GM23248 (cell line): Measurements from ENCODE around the gene FKBP1A. TPM values are rescaled to one million over a fixed set of nuclear protein-coding genes. Genes with fewer than 3 reads are reported as not detected.

Source experiments
- DNase-seq: peaks from one replicate; pipeline ENCODE4 v3.0.0-alpha.2; 2015
- H2AFZ ChIP-seq: fragments of 200-600 bp; sonication (generic); 2 replicates; pipeline ENCODE4 v1.6.1; 2016; ENCODE audit warnings: antibody characterized with exemption
- H3F3A ChIP-seq: fragments of 200-600 bp; sonication (generic); 2 replicates; pipeline ENCODE4 v1.6.1; 2016; ENCODE audit warnings: mild to moderate bottlenecking, antibody characterized with exemption, mixed run types; ENCODE audit not compliant: insufficient read depth
- H3K27ac ChIP-seq: fragments of 200-600 bp; sonication (generic); 2 replicates; pipeline ENCODE4 v1.5.1; 2016; ENCODE audit warnings: mild to moderate bottlenecking
- H3K27me3 ChIP-seq: fragments of 200-600 bp; sonication (generic); replicated peaks from 2 replicates; pipeline ENCODE4 v1.6.1; 2016; ENCODE audit warnings: mild to moderate bottlenecking; ENCODE audit not compliant: insufficient read depth
- H3K36me3 ChIP-seq: fragments of 200-600 bp; sonication (generic); 2 replicates; pipeline ENCODE4 v1.6.1; 2016; ENCODE audit warnings: low read depth, mild to moderate bottlenecking
- H3K4me1 ChIP-seq: fragments of 200-600 bp; sonication (generic); 2 replicates; pipeline ENCODE4 v1.6.1; 2016; ENCODE audit warnings: mild to moderate bottlenecking; ENCODE audit not compliant: insufficient read depth
- H3K4me2 ChIP-seq: fragments of 200-600 bp; sonication (generic); one replicate; pipeline ENCODE4 v1.6.1; 2016; ENCODE audit warnings: mild to moderate bottlenecking; ENCODE audit not compliant: unreplicated experiment
- H3K4me3 ChIP-seq: fragments of 200-600 bp; sonication (generic); 2 replicates; pipeline ENCODE4 v1.5.1; 2016; ENCODE audit warnings: mild to moderate bottlenecking
- H3K79me2 ChIP-seq: fragments of 200-600 bp; sonication (generic); 2 replicates; pipeline ENCODE4 v1.6.1; 2016; ENCODE audit warnings: mild to moderate bottlenecking; ENCODE audit not compliant: insufficient read depth
- H3K9ac ChIP-seq: fragments of 200-600 bp; sonication (generic); 2 replicates; pipeline ENCODE4 v1.6.1; 2016; ENCODE audit warnings: mild to moderate bottlenecking
- H3K9me2 ChIP-seq: fragments of 200-600 bp; sonication (generic); 2 replicates; pipeline ENCODE4 v1.6.1; 2016; ENCODE audit warnings: mixed run types, mild to moderate bottlenecking, moderate library complexity; ENCODE audit not compliant: insufficient read depth
- H3K9me3 ChIP-seq: fragments of 200-600 bp; sonication (generic); one replicate; pipeline ENCODE4 v1.6.1; 2017; ENCODE audit warnings: low read depth
- H4K20me1 ChIP-seq: fragments of 200-600 bp; sonication (generic); 2 replicates; pipeline ENCODE4 v1.6.0; 2016; ENCODE audit not compliant: insufficient read depth
- EZH2 ChIP-seq: fragments of 200-600 bp; sonication (generic); IDR thresholded peaks from 2 replicates; pipeline ENCODE4 v1.6.1; 2018; ENCODE audit warnings: antibody characterized with exemption, mild to moderate bottlenecking; ENCODE audit not compliant: insufficient read depth, poor library complexity, severe bottlenecking
- EZH2phosphoT487 ChIP-seq: fragments of 200-600 bp; sonication (generic); IDR thresholded peaks from 2 replicates; pipeline ENCODE4 v1.6.1; 2018; ENCODE audit warnings: antibody characterized with exemption, moderate library complexity, mild to moderate bottlenecking, low read depth; ENCODE audit not compliant: insufficient read depth
- WGBS, 2 experiments: methylation state at CpG; one replicate each; pipeline ENCODE4 v1.1.6; 2015 to 2017; ENCODE audit warnings: low lambda C conversion rate in 2 of 2, low coverage in 1 of 2; ENCODE audit errors: missing lambda C conversion rate in 2 of 2; 5-methylcytosine and 5-hydroxymethylcytosine counted together
- in situ Hi-C: fragments of 300-500 bp; cut with MboI; formaldehyde crosslinking; loops from 2 replicates; pipeline ENCODE4 v1.15.0; 2020
- polyA plus RNA-seq: library from polyadenylated mRNA; unstranded; fragments of >200 nt; fragmentation: Nextera tagmentation; extraction: Ambion mirVana; gene quantifications from 2 replicates; pipeline ENCODE4 v1.2.1, GENCODE V29; 2016
- total RNA-seq: library from RNA; depleted of rRNA; stranded (reverse); fragments of >200 nt; shearing (Covaris generic); gene quantifications from 2 replicates; pipeline ENCODE4 v1.2.3, GENCODE V29; 2014

Gene FKBP1A
- total and polyA plus RNA-seq, 2 experiments from 2014 or later = 162 to 844 TPM

DNA sequence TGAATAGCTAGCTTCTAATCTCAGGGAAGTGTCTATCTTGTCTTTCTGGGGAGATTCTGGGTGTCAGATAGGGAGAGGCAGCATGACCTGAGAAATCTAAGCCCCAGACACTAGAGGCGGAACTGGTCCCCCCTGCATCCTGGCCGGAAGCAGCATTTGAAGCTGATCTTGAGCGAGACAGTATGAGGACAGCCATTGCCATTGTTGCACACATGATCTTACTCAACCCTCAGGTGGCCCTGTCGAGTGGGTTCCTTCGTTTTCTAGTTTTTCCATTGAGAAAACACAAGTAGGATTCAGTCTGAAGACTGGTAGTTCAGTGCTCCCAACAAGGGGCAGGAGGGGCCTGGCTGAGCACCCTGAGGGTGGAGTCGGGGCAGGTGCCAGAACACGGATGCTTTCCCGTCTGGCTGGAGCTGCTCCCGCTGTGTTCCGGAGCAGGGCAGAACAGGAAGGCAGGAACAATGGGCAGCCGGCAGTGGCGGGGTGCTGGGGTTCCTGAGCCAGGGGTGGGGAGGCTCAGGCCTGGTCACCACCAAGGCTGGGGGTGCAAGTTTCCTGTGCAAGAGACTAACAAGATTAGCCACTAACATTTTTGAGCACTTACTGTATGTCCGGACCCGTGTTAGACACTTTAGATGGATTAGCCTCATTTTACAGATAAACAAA is 56.0 kb downstream of the FKBP1A start:
- peaks cover 3% of the 10 kb centered on the region; the same call in 1 of the 2 replicates for H3K36me3 ChIP-seq
- H4K20me1 ChIP-seq = no peaks in the 10 kb centered on the region
- peaks cover 21% of the 10 kb centered on the region for H3K4me1 ChIP-seq
- peaks cover 46% of the 10 kb centered on the region for H3K79me2 ChIP-seq
- peak overlapping the region; percentile 65 for H2AFZ ChIP-seq
- no peaks in the 10 kb centered on the region for H3K9me3 ChIP-seq
- no peak overlapping the region; the same call in 1 of the 2 replicates for H3K4me3 ChIP-seq
- peak overlapping the region; percentile 28; the same call in 1 of the 2 replicates for H3K27ac ChIP-seq
- peak overlapping the region; percentile 67 for H3K4me2 ChIP-seq
- in situ Hi-C loops = no loop called here
- peak; percentile 56 for DNase-seq
- TF ChIP-seq EZH2phosphoT487 = no peak
- no peak for TF ChIP-seq EZH2
- H3K9ac ChIP-seq = no peak overlapping the region
- WGBS, 2 experiments = 29 to 31% methylated on average over 14 of the region's 14 CpGs
- 0 out of 2 replicates have a peak, but pooled peaks cover 7% of the 10 kb centered on the region for H3F3A ChIP-seq
- H3K9me2 ChIP-seq = no peaks in the 10 kb centered on the region
- H3K27me3 ChIP-seq = no peaks in the 10 kb centered on the region

DNA sequence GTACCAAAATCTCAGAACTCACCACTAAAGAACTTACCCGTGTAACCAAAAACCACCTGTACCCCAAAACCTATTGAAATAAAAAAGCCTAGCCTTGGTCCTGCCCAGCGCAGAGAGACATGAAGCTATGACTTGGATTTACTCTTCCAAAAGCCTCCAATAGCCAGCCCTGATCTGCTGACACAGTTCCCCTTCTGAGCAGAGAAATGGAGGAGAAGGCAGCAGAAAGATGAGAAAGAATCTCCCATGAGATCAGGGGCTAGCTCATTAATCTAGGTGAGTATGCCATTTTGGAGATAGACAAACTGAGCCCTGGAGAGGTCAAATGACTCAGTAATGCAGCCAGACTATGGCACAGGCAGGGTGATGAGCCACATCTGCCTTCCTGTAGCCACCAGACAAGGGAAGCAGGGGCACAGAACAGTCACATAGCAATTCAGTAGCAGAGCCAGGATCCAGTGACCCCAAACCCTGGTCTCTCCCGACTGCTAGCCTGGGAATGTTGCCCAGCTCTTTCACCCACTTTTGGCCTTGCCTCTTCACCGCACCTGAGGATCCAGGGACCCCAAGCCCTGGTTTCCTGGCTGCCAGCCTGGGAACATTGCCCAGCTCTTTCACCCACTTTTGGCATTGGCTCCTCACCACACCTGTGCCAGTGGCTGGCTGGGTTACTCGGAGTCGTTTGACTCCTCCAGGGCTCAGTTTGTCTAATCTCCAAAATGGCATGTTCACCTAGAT is 56.7 kb downstream of the FKBP1A start:
- Histone ChIP-seq H4K20me1 (no peaks in the 10 kb centered on the region), H3K9me2 (no peaks in the 10 kb centered on the region), H3K79me2 (peaks cover 53% of the 10 kb centered on the region), H3K27me3 (no peaks in the 10 kb centered on the region), H3K4me3 (no peak overlapping the region), H3K9ac (no peak overlapping the region), H3K4me1 (peaks cover 18% of the 10 kb centered on the region), H3K27ac (no peak overlapping the region), H3F3A (0 out of 2 replicates have a peak, but pooled peaks cover 7% of the 10 kb centered on the region), H3K9me3 (no peaks in the 10 kb centered on the region), H2AFZ (no peak overlapping the region), H3K36me3 (peaks cover 3% of the 10 kb centered on the region; the same call in 1 of the 2 replicates), H3K4me2 (peak overlapping the region; percentile 67)
- DNase-seq = peak; percentile 22
- 79 to 82% methylated on average over 6 of the region's 6 CpGs for WGBS, 2 experiments
- in situ Hi-C loops = no loop called here
- TF ChIP-seq EZH2phosphoT487 (no peak), EZH2 (no peak)

DNA sequence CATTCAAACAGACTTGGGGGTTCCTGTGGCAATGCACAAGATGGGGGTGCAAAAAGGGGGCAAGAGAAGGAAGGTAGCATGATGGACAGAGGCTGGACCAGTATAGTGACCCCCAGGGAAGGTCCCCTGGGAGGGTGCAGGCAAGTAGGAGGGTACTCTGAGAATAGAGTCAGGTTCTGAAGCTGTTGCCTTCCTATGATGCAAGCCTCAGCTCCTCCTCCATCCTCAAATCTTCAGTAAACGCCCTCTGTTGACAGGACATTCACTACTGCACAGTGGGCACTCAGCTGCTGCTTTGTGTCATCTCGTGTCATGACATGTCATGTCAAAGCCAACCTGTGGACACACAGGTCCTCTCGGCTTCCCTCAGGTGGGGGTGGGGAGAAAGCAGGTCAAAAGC is 58.1 kb downstream of the FKBP1A start:
- TF ChIP-seq EZH2 (no peak), EZH2phosphoT487 (no peak)
- Histone ChIP-seq H3F3A (peaks cover 9% of the 10 kb centered on the region), H3K9ac (no peak overlapping the region), H4K20me1 (no peaks in the 10 kb centered on the region), H3K9me2 (no peaks in the 10 kb centered on the region), H3K27me3 (no peaks in the 10 kb centered on the region), H3K36me3 (peaks cover 3% of the 10 kb centered on the region; the same call in 1 of the 2 replicates), H3K4me1 (peaks cover 27% of the 10 kb centered on the region), H3K4me2 (no peak overlapping the region), H3K4me3 (no peak overlapping the region), H3K27ac (no peak overlapping the region), H3K9me3 (no peaks in the 10 kb centered on the region), H3K79me2 (peaks cover 66% of the 10 kb centered on the region), H2AFZ (no peak overlapping the region)
- in situ Hi-C loops = no loop called here
- peak; percentile 22 for DNase-seq
- 42 to 69% methylated on average over 3 of the region's 3 CpGs for WGBS, 2 experiments

DNA sequence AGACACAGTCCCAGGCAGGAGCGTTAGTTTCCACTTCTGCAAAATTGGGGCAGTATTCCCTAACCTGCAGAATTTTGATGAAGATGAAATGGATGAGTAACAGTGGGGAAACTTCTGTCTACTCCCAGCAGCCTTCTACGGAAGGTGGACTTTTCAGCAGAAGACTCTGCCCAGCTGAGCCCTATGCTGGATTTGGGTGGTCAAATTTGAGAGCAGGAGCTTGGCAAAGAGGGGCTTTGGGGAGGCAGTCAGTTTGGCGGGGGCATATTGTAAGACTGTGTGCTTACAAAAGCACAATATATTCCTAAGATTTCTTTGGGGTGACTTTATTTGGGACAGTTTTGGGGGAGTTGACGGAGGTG is 58.5 kb downstream of the FKBP1A start:
- TF ChIP-seq EZH2phosphoT487 (no peak), EZH2 (no peak)
- Histone ChIP-seq H3K79me2 (peaks cover 70% of the 10 kb centered on the region), H3K27ac (no peak overlapping the region), H4K20me1 (no peaks in the 10 kb centered on the region), H3K9me2 (no peaks in the 10 kb centered on the region), H3K4me3 (no peak overlapping the region), H3F3A (peaks cover 13% of the 10 kb centered on the region), H3K9ac (no peak overlapping the region), H2AFZ (no peak overlapping the region), H3K4me1 (peaks cover 29% of the 10 kb centered on the region), H3K4me2 (no peak overlapping the region), H3K36me3 (peaks cover 3% of the 10 kb centered on the region; the same call in 1 of the 2 replicates), H3K9me3 (no peaks in the 10 kb centered on the region), H3K27me3 (no peaks in the 10 kb centered on the region)
- 88 to 89% methylated on average over 4 of the region's 4 CpGs for WGBS, 2 experiments
- no peak for DNase-seq
- in situ Hi-C loops = no loop called here
